Fibroblast of skin of abdomen (primary cell): Measurements from ENCODE around the gene NTRK2.
A peak's percentile ranks its signal among the peaks of the same experiment; 100 is the strongest.

ENCODE experiments used
- DNase-seq: peaks from one replicate; pipeline ENCODE4 v3.0.0-alpha.2; 2013

Gene NTRK2

GRCh38 chr9:84821431-84821830, 151.9 kb downstream of the NTRK2 start:
- no peak for DNase-seq

DNA sequence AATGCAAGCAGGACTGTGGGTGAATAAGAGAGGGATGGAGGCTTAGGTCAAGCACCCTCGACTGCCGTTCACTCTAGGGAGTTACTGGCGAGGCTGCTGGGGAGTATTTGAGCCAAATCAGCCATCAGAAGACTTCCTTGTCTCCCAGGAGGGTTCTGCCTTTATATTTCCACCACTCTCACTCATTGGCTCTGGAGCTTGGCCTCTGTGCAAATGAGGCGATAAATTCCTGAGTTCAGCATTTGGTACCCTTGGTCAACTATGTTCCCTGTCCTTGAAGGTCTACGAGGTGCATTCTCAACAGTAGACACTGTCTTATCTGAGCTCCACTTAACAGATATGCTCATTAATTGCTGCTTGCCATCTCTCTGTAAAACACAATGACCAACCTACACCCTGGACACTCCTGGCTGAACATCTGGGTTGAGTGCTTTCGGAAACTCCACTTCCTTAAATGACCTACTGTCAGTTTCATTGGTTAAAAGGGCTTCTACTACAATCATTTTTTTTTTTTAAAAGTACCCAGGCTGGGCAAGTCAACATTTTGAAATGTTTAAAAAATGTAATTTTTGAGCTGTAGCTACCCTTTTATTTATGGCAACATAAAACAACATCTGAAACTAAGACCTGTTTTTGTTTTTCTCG, 153.2 kb downstream of the NTRK2 start:
- DNase-seq = no peak

DNA sequence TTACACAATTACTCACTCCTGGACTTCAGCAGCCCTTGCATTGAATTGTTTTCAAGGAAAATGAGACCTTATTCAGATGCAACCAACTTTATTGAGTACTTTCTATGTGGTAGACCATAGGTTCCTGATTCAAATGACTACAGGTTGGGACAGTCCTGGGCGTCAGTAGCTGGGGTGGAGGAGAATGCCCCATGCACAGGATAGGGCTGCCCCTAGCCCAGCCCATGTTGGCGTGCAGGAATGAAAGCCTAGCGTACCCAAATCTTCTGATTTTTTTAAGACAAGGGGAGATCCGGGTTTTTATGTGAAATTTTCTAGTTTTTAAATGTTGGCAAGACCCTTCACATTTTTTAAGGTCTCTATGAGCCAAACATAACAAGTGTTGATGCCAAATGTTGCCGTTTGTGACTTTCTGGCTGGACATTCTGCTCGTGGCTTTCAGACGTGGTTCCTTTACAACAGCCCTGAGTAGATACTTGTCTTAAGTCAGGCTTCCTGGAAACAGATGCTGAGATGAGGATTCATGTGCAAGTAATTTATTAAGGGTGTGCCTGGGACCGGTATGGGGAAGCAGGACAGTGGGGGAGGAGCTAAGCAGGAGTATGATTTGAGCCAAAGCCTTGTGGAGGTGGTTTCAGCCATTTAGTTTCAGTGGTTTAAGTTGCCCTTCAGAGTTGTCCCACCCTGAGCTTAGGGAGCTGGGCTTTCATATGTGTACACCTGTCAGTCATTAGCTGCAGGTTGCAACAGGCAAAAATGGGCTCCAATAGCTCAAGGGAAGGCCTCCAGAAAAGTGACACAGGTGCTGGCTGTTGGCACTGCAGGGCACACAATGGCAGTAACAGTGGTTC, 154.1 kb downstream of the NTRK2 start:
- no peak for DNase-seq

DNA sequence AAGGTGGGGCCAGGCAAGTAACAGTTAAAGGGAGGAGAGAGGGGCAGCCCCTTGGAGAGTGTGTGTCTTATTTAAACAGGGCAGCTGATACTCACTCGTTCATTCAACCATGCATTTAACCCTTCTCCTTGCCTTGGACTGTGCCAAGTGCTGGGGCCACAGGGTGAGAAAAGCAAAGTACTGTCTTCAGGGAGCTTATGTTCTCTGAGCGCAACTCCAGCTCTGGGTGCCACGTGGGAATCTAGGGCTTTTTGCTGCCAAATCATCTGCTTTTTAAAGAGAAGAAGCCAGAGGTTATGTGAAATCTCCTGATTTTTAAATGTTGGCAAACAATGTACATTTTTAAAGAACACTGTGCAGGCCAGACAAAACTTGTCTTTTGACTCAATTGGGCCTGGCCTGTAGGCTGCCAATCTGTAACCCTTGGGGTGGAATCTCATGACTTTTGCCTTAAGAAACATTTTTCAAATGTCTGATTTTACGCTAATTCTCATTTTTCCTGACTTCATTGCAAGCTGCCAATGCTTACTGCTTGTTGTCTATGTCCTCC, 157.8 kb downstream of the NTRK2 start:
- no peak for DNase-seq

DNA sequence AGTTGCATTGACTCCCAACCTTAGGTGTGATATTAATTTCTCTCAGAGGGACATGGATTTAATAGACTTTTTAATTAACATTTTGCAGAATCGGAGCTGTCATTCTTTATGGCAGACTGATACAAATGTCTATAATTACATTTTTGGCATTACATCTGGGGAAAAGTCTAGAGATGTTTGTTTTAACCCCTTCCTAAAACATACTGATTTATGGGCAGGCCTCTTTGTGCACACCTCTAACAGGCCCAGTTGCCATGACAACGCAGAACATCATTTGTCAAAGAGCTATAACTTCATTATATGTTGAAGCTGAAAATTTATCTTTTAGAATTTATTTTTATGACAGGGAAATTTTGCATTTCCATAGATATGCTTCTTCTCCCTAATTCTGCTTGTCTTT, 158.5 kb downstream of the NTRK2 start:
- no peak for DNase-seq

DNA sequence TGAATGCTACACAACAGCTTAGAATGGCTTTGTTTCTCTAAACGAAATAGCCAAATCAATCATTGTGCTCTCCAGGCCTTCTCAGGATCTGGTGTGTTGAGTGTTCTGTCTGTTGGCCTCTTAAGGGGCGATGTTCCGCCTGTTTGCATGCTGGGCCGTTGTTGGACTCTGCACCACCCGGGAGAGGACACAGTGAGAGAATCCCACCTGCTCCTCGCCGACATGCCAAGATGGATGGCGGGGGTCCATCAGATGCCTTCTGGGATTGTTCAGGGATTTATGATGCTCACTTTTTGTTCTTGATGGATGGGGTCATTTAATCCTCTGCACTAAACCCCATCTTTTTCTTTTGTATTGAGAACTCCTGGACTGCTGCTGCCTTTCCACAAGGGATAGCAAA, 159.9 kb downstream of the NTRK2 start:
- no peak for DNase-seq

- DNase-seq = no peak
These were observed 160.6 kb downstream of the NTRK2 start for GRCh38 chr9:84829997-84830696.

DNA sequence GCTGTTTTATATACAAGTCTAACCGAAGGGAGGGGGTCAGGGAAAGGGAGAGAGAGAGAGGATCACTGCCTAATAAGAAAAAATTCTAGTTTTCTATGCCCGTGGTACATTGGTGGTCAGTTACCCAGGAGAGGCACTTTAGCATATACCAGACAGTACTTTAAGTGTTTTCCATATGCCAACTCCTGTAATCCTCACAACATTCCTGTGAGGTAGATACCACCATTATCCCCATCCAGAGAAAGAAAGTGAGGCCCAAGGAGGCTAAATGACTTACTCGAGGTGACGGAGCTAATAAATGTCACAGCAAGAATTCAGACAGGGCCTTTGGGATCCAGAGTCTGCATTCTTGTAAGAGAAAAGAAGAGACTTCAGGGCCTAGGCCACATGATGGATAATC, 161.8 kb downstream of the NTRK2 start:
- no peak for DNase-seq

DNA sequence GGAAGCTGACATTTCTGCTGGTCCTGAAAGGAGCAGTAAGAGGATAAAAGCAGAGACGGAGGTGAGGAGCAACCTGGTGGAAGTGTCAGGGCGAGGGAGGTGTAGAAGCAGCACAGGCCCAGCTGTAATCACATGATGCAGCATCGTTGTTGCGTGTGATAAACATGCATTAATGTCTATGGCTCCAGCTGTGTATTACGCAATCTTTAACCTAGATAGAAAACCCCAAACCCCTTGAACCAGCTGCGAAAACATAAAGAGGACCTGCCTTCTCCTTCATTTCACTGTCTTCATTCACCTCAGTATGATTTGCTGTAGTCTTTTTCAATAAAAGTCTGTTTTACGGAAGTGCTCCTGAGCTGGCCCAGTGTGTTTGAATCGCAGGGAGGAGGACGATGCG, 162.9 kb downstream of the NTRK2 start:
- DNase-seq = no peak

DNA sequence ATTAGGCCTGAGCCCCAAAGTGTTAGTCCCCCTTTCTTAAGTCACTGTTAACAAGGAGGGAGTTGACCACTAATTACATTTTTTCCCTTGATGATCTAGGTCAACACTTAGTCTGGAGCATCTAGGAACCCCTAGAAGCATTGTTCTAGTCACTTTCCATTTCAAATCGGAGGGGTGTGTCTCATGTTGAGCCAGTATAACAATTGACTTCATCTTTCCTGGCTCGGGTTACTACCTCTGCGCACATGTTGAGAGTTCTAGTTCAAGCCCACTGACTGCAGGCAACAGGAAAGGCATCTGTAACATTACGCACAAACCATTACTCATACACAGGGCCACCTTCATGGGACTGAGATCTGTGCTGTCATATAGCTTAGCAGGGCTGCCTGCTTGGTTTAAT, 164.9 kb downstream of the NTRK2 start:
- DNase-seq = no peak

- no peak for DNase-seq
These were observed 166.2 kb downstream of the NTRK2 start for GRCh38 chr9:84835745-84836144.

GRCh38 chr9:84838879-84839278, 169.3 kb downstream of the NTRK2 start:
- DNase-seq = peak; percentile 33

GRCh38 chr9:84839541-84839940, 170.0 kb downstream of the NTRK2 start:
- DNase-seq = peak; percentile 87

DNA sequence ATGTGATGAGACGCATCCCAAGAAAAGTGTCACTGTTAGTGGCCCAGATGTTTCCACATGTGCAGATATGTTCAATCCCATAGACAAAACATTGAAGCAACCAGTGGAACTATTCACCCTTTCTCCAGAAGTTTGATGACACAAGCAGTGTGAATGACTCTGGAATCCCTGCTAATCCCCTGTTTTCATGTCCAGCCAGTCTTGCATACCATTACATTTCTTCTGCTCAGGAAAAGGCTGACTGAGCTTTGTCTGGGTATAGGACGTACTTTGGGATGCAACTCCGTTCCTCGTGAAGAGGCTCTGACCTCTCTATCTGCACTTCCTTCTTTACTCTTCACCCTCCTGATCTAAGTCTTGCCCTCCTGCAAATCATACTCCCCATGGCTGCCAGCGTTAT, 172.4 kb downstream of the NTRK2 start:
- DNase-seq = peak; percentile 52

GRCh38 chr9:84843175-84843824, 173.8 kb downstream of the NTRK2 start:
- no peak for DNase-seq

DNA sequence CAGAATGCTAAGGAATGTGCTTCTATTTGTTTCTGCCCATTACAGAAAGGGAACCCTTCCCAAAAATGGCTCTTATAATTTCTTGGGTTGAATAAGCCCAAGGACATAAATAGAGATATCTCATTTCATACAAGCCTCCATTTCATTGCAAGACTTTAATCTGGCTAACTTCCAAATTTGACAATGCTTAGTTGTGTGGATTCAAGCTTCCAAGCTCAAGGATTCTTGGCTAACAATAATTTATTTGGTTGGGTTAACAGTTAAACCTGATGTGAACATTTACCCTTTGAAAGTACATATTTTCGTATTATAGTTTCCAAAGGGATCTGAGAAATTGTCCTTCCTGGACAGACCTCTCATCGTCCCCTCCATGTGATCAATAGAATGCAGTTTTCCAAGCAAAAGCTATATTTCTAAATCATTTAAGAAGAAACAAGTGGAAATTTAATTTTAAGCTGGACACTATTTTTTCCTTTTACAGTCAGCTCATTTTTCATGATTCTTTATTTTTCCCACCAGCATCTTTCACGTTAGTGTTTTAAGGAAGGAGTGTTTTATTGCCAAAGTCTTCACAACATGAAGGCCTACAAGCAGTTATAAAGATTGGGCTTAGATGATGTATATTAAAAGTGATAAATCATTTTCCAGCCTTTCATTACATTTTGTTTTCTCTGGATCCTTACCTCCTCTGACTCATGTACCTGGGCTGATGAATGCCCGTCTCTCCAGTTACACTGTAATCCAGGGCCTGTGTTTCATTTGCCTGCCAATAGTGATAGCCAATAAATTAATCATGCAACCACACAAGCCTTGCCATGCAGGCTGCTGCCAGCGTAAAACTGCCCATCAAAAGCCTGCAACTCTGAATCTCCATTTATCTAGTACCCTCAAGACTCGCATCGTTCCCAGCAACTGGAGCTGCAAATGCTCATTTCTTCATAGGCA, 176.7 kb downstream of the NTRK2 start:
- DNase-seq = no peak

DNA sequence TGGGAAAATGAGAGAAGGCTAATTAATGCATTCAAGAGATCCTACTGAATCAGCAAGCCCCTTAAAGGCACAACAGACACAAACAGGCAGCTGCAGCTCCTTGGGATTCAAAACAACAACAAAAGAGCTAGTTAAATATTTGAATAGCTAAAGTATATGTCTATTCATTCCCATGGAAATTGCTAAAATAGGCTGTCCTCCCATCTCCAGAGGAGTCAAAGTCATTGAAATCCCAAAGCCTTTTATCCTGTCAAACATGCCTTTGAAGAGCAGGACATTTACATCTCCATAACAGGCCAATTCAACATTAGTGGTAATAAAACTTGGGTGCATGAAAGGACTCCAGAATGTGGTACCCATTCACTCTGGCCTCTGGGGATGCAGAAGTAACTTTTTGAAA, 177.4 kb downstream of the NTRK2 start:
- DNase-seq = no peak

- no peak for DNase-seq
These were observed 179.5 kb downstream of the NTRK2 start for GRCh38 chr9:84849049-84849448.

DNA sequence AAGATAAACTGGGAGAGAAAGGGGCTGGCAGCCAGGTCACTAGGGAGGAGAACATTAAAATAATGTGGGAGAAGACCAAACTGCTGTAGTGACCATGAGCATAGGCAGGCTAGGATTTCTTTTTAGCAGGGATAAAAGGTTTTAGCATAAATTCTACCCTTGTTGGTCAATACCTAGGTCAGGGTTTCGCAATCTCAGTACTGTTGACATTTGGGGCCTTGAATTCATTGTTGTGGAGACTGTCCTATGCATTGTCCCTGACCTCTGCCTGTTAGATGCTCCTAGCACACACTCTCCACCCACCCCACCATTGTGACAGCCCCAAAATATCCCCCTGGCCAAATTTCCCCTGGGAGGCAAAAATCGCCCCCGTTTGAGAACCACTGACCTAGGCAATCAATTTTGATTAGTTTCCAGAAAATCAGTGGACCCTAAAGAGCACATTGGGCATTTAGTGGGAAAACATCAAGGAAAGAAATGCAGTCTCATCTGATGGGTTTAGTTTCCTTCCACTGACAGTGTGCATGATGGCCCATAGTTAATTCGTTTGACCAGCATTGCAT, 181.4 kb downstream of the NTRK2 start:
- no peak for DNase-seq

- peak; percentile 65 for DNase-seq
These were observed 182.5 kb downstream of the NTRK2 start for GRCh38 chr9:84851935-84852585.
